Measurements from ENCODE around the gene KCNQ1.

- no peak for TF ChIP-seq SRF (CRISPR knock-in tag; IDR thresholded peaks at IDR 0.05)
- TF ChIP-seq, protein P1, sequence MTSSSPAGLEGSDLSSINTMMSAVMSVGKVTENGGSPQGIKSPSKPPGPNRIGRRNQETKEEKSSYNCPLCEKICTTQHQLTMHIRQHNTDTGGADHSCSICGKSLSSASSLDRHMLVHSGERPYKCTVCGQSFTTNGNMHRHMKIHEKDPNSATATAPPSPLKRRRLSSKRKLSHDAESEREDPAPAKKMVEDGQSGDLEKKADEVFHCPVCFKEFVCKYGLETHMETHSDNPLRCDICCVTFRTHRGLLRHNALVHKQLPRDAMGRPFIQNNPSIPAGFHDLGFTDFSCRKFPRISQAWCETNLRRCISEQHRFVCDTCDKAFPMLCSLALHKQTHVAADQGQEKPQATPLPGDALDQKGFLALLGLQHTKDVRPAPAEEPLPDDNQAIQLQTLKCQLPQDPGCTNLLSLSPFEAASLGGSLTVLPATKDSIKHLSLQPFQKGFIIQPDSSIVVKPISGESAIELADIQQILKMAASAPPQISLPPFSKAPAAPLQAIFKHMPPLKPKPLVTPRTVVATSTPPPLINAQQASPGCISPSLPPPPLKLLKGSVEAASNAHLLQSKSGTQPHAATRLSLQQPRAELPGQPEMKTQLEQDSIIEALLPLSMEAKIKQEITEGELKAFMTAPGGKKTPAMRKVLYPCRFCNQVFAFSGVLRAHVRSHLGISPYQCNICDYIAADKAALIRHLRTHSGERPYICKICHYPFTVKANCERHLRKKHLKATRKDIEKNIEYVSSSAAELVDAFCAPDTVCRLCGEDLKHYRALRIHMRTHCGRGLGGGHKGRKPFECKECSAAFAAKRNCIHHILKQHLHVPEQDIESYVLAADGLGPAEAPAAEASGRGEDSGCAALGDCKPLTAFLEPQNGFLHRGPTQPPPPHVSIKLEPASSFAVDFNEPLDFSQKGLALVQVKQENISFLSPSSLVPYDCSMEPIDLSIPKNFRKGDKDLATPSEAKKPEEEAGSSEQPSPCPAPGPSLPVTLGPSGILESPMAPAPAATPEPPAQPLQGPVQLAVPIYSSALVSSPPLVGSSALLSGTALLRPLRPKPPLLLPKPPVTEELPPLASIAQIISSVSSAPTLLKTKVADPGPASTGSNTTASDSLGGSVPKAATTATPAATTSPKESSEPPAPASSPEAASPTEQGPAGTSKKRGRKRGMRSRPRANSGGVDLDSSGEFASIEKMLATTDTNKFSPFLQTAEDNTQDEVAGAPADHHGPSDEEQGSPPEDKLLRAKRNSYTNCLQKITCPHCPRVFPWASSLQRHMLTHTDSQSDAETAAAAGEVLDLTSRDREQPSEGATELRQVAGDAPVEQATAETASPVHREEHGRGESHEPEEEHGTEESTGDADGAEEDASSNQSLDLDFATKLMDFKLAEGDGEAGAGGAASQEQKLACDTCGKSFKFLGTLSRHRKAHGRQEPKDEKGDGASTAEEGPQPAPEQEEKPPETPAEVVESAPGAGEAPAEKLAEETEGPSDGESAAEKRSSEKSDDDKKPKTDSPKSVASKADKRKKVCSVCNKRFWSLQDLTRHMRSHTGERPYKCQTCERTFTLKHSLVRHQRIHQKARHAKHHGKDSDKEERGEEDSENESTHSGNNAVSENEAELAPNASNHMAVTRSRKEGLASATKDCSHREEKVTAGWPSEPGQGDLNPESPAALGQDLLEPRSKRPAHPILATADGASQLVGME (CRISPR knock-in tag; IDR thresholded peaks at IDR 0.05) = no peak
- TF ChIP-seq, protein P2, sequence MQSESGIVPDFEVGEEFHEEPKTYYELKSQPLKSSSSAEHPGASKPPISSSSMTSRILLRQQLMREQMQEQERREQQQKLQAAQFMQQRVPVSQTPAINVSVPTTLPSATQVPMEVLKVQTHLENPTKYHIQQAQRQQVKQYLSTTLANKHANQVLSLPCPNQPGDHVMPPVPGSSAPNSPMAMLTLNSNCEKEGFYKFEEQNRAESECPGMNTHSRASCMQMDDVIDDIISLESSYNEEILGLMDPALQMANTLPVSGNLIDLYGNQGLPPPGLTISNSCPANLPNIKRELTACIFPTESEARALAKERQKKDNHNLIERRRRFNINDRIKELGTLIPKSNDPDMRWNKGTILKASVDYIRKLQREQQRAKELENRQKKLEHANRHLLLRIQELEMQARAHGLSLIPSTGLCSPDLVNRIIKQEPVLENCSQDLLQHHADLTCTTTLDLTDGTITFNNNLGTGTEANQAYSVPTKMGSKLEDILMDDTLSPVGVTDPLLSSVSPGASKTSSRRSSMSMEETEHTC (IDR thresholded peaks at IDR 0.05) = no peak
- TF ChIP-seq BRF2 (IDR thresholded peaks at IDR 0.05; ENCODE audit: borderline replicate concordance, insufficient read depth, insufficient read length) = no peak
- TF ChIP-seq SREBF1 (IDR thresholded peaks at IDR 0.05; ENCODE audit: borderline replicate concordance, low read depth, low read length) = no peak
- TF ChIP-seq ZNF518B (CRISPR knock-in tag; IDR thresholded peaks at IDR 0.05) = no peak
- no peak for TF ChIP-seq ZNF143 (CRISPR knock-in tag; IDR thresholded peaks at IDR 0.05)
- TF ChIP-seq KDM5B (IDR thresholded peaks at IDR 0.05; ENCODE audit: insufficient replicate concordance, low read depth, low read length) = no peak
- no peak for TF ChIP-seq BHLHE40 (IDR thresholded peaks at IDR 0.05; ENCODE audit: low read length)
- TF ChIP-seq ZNF274 (IDR thresholded peaks at IDR 0.05; ENCODE audit: borderline replicate concordance, low read depth, low read length) = no peak
- no peak for TF ChIP-seq ZNF589 (CRISPR knock-in tag; IDR thresholded peaks at IDR 0.05; ENCODE audit: low read depth)
- no peak for TF ChIP-seq MYNN (IDR thresholded peaks at IDR 0.05)
- TF ChIP-seq MYNN (CRISPR knock-in tag; IDR thresholded peaks at IDR 0.05) = no peak
- no peak for TF ChIP-seq EGR1 (conservative IDR thresholded peaks at IDR 0.05)
Measured at GRCh38 chr11:2530131-2530854, 85.5 kb downstream of the KCNQ1 start.
